HepG2 (cell line): Measurements from ENCODE around the gene MMRN2. TPM values are rescaled to one million over a fixed set of nuclear protein-coding genes. Genes with fewer than 3 reads are reported as not detected.

ENCODE experiments used
- ATAC-seq: fragments of 200-7000 bp; cut with Tn5 transposase; 3 replicates; pipeline ENCODE4 v1.9.1; 2020; ENCODE audit warnings: mild to moderate bottlenecking, moderate library complexity
- BruUV-seq: library from RNA; stranded (reverse); fragments of 400-500 nt; replicated peaks from 2 replicates; lab custom pipeline; 2021; lab: Mats Ljungman, UMichigan
- CTCF ChIA-PET: fragments of 300-600 bp; formaldehyde crosslinking; extraction: SDS; loops from one replicate; lab custom pipeline; 2021; ENCODE audit warnings: low total read pairs, inconsistent platforms, low intra/inter-chr PET ratio; lab: Yijun Ruan, JAX
- POLR2A ChIA-PET: fragments of 350-600 bp; sonication (Branson Sonifier 250); formaldehyde crosslinking; loops from one replicate; lab custom pipeline; 2020; ENCODE audit warnings: antibody characterized with exemption, inconsistent platforms; lab: Yijun Ruan, JAX
- DNase-seq: peaks from one replicate; pipeline ENCODE4 v3.0.0-alpha.2; 2015; ENCODE audit warnings: low spot score
- FAIRE-seq: peaks from 3 replicates; lab custom pipeline; 2011; peaks lifted over from hg19 to GRCh38; lab: Jason Lieb, UNC
- H2AFZ ChIP-seq: one replicate; pipeline ENCODE4 v1.6.1; 2011; ENCODE audit warnings: low read length, inconsistent platforms
- H3K27ac ChIP-seq: fragments of 300-600 bp; 3 replicates; pipeline ENCODE4 v1.8.0; 2011; ENCODE audit warnings: mixed run types, mild to moderate bottlenecking, mixed read lengths, low read length, inconsistent platforms; ENCODE audit not compliant: insufficient read depth; ENCODE audit errors: extremely low read length
- H3K27me3 ChIP-seq, 2 experiments: fragments of 200-600 bp in 1 of 2; 2 replicates in 1 of 2; 3 replicates in 1 of 2; pipeline versions ENCODE4 v1.6.0 to v1.8.0; 2011; ENCODE audit warnings: low read length in 2 of 2, mild to moderate bottlenecking in 2 of 2, moderate library complexity in 2 of 2, inconsistent platforms in 1 of 2; ENCODE audit not compliant: insufficient read depth in 2 of 2, control insufficient read depth in 1 of 2
- H3K36me3 ChIP-seq, 2 experiments: fragments of 200-600 bp in 1 of 2; replicated peaks in 1 of 2; 2 replicates in 1 of 2; 3 replicates in 1 of 2; pipeline versions ENCODE4 v1.5.1 to v1.8.0; 2011; ENCODE audit warnings: low read length in 2 of 2, inconsistent platforms in 1 of 2; ENCODE audit not compliant: insufficient read depth in 2 of 2, control insufficient read depth in 1 of 2
- H3K4me1 ChIP-seq: 2 replicates; pipeline ENCODE4 v1.5.1; 2012; ENCODE audit warnings: low read length, inconsistent platforms; ENCODE audit not compliant: insufficient read depth
- H3K4me2 ChIP-seq: 2 replicates; pipeline ENCODE4 v1.6.0; 2011; ENCODE audit warnings: low read depth, low read length, inconsistent platforms
- H3K4me3 ChIP-seq, 3 experiments: fragments of 200-600 bp in 1 of 3; sonication (generic), shearing (Covaris generic) in 1 of 3; replicated peaks in 1 of 3; 2 replicates each; pipeline ENCODE4 v1.5.1; 2011 to 2016; ENCODE audit warnings: low read length in 3 of 3, inconsistent platforms in 2 of 3, low read depth in 2 of 3, mild to moderate bottlenecking in 2 of 3, control low read depth in 1 of 3, mixed read lengths in 1 of 3; ENCODE audit not compliant: insufficient read depth in 1 of 3
- H3K79me2 ChIP-seq: one replicate; pipeline ENCODE4 v1.6.1; 2011; ENCODE audit warnings: low read length, inconsistent platforms; ENCODE audit not compliant: insufficient read depth
- H3K9ac ChIP-seq: 2 replicates; pipeline ENCODE4 v1.6.0; 2011; ENCODE audit warnings: mild to moderate bottlenecking, low read depth, low read length, inconsistent platforms; ENCODE audit not compliant: insufficient read depth
- H3K9me3 ChIP-seq: 2 replicates; pipeline ENCODE4 v1.5.1; 2012; ENCODE audit warnings: mild to moderate bottlenecking, low read length
- H4K20me1 ChIP-seq: 2 replicates; pipeline ENCODE4 v1.6.0; 2011; ENCODE audit warnings: inconsistent platforms, mild to moderate bottlenecking, low read length, moderate library complexity; ENCODE audit not compliant: insufficient read depth
- MNT ChIP-seq: fragments of 450-650 bp; IDR thresholded peaks from 2 replicates; pipeline ENCODE4 v1.6.1; 2016
- TOPORS ChIP-seq: sonication (generic); formaldehyde crosslinking; IDR thresholded peaks from 2 replicates; pipeline ENCODE4 v1.8.0; 2023; ENCODE audit warnings: mild to moderate bottlenecking, missing genetic modification reagents
- ZBTB1 ChIP-seq: sonication (generic); formaldehyde crosslinking; IDR thresholded peaks from 2 replicates; pipeline ENCODE4 v1.4.0; 2020; ENCODE audit warnings: missing genetic modification reagents, borderline replicate concordance
- ZNF326 ChIP-seq: sonication (generic); formaldehyde crosslinking; IDR thresholded peaks from 2 replicates; pipeline ENCODE4 v1.4.0; 2020; ENCODE audit warnings: missing genetic modification reagents, borderline replicate concordance
- ZNF414 ChIP-seq: sonication (generic); formaldehyde crosslinking; IDR thresholded peaks from 2 replicates; pipeline ENCODE4 v1.5.0; 2020; ENCODE audit warnings: missing genetic modification reagents
- ZNF616 ChIP-seq: sonication (generic); formaldehyde crosslinking; IDR thresholded peaks from 2 replicates; pipeline ENCODE4 v1.5.0; 2020; ENCODE audit warnings: low read depth, mild to moderate bottlenecking, missing genetic modification reagents
- ZNF772 ChIP-seq: sonication (generic); formaldehyde crosslinking; IDR thresholded peaks from 2 replicates; pipeline ENCODE4 v1.5.0; 2020; ENCODE audit warnings: mild to moderate bottlenecking, missing genetic modification reagents
- WGBS: methylation state at CpG from one replicate; pipeline ENCODE4 v1.1.6; 2017; ENCODE audit warnings: low lambda C conversion rate; 5-methylcytosine and 5-hydroxymethylcytosine counted together
- in situ Hi-C: cut with HindIII; loops from 2 replicates; pipeline ENCODE4 v1.10.0; 2017; ENCODE audit warnings: low pct_unique_long_range_greater_than_20kb; ENCODE audit not compliant: extremely low pct_ligation_motif_present
- intact Hi-C: fragments of 100-400 bp; cut with micrococcal nuclease; formaldehyde crosslinking; loops from one replicate; pipeline ENCODE4 v1.10.0; 2022; ENCODE audit not compliant: unreplicated experiment
- polyA plus RNA-seq, 8 experiments: library from polyadenylated mRNA; depleted of rRNA in 3 of 8; stranded (reverse) in 7 of 8; unstranded in 1 of 8; fragments of >200 nt; fragmentation: Illumina TruSeq in 4 of 8; extraction: Trizol in 4 of 8; gene quantifications; 2 replicates each; pipeline versions ENCODE4 v1.2.1 to v1.2.3, GENCODE V29; 2011 to 2016; ENCODE audit warnings: low read depth in 4 of 8, missing spikeins in 1 of 8, mixed read lengths in 1 of 8; ENCODE audit not compliant: insufficient read depth in 1 of 8
- total RNA-seq, 5 experiments: library from RNA; depleted of rRNA; stranded (reverse); fragments of >200 nt; fragmentation: Illumina TruSeq; extraction: Trizol; gene quantifications; 2 replicates each; pipeline ENCODE4 v1.2.3, GENCODE V29; 2016; ENCODE audit warnings: low read depth in 1 of 5

The MMRN2 gene
- total and polyA plus RNA-seq, 2 of the 13 experiments (the other 11 are each of a cell fraction or from before 2014, with no cell fraction given) = 0.04 TPM; not detected in 1

- Histone ChIP-seq H3K27me3 (no peaks in the 10 kb centered on the region), H3K36me3 (peaks cover 11 to 54% of the 10 kb centered on the region in 2 experiments), H2AFZ (no peak overlapping the region), H4K20me1 (no peaks in the 10 kb centered on the region), H3K4me2 (no peak overlapping the region), H3K4me3 (no peak overlapping the region)
- BruUV-seq = no TSS peak
- no peak for ATAC-seq
- POLR2A ChIA-PET = no interaction called here
- TF ChIP-seq MNT (no peak), ZBTB1 (no peak), TOPORS (CRISPR knock-in tag) (no peak), ZNF414 (CRISPR knock-in tag) (no peak), ZNF616 (CRISPR knock-in tag) (no peak), ZNF772 (no peak), ZNF326 (CRISPR knock-in tag) (no peak)
- TF ChIP-seq, all 625 proteins: peak for 0
- H3K4me1 ChIP-seq = no peaks in the 10 kb centered on the region
- intact Hi-C loops = no loop called here
- in situ Hi-C loops = loop anchor here (5.0 kb wide), 1 partner anchor 207 kb away; no protein-coding TSS in a partner anchor
- no peak overlapping the region for H3K27ac ChIP-seq
- CTCF ChIA-PET = no interaction called here
- 97% methylated on average over 2 of the region's 2 CpGs for WGBS
- FAIRE-seq (no peak), DNase-seq (no peak)
- H3K9me3 ChIP-seq = no peaks in the 10 kb centered on the region
- H3K9ac ChIP-seq = no peak overlapping the region
- no peaks in the 10 kb centered on the region for H3K79me2 ChIP-seq
Measured at GRCh38 chr10:86904600-86904999, 52.8 kb downstream of the MMRN2 start.
